HUES6 (cell line): ENCODE results near the gene LZTS2.

Source experiments
- H3K27ac ChIP-seq: 2 replicates; pipeline ENCODE4 v1.7.0; 2013; ENCODE audit warnings: low read depth, mild to moderate bottlenecking, low read length, inconsistent platforms
- H3K27me3 ChIP-seq: 2 replicates; pipeline ENCODE4 v1.6.1; 2013; ENCODE audit warnings: low read length; ENCODE audit not compliant: control insufficient read depth, insufficient read depth
- H3K36me3 ChIP-seq: 2 replicates; pipeline ENCODE4 v1.6.1; 2013; ENCODE audit warnings: low read length; ENCODE audit not compliant: control insufficient read depth, insufficient read depth
- H3K4me1 ChIP-seq: 2 replicates; pipeline ENCODE4 v1.6.1; 2013; ENCODE audit warnings: low read length; ENCODE audit not compliant: control insufficient read depth, insufficient read depth
- H3K4me3 ChIP-seq: 2 replicates; pipeline ENCODE4 v1.5.1; 2013; ENCODE audit warnings: low read depth, low read length
- H3K9ac ChIP-seq: one replicate; pipeline ENCODE4 v1.6.1; 2013; ENCODE audit warnings: mild to moderate bottlenecking, low read length
- H3K9me3 ChIP-seq: 2 replicates; pipeline ENCODE4 v1.6.1; 2013; ENCODE audit warnings: low read depth, low read length; ENCODE audit not compliant: control insufficient read depth, insufficient read depth

The LZTS2 gene

GRCh38 chr10:101007915-101008822 is 8.6 kb downstream of the LZTS2 start:
- H3K4me1 ChIP-seq = peaks cover 19% of the 10 kb centered on the region
- H3K27ac ChIP-seq = no peak overlapping the region

DNA sequence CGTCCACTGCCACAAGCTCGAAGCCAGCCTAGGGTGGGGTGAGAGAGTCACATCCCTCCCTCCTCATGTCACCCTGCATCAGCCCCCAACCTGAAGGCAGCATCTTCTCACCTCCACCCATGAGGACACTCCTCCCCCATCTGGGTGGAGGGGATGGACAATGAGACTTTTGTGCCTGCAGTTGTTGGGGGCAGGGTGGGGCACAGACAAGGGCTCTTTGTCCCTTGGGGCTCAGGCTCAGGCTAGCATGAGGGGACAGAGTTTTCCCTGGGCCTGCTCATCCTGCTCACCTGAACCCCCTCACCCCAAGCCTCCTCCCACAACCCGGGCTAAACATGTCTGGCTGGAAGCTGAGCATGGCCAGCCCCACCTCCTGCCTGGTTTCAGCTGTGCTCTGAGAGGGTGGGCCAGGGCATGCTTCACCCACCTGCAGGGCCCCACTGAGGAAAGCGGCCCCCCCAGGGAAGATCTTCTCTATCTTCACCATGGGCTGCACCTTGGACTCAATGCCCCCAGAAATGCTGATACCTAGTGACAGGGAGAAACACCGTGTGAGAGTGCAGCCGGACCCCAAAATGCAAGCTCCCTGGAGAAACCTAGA is 9.3 kb downstream of the LZTS2 start:
- H3K4me3 ChIP-seq = no peak overlapping the region
- no peak overlapping the region for H3K27ac ChIP-seq
- H3K27me3 ChIP-seq = no peaks in the 10 kb centered on the region
- no peaks in the 10 kb centered on the region for H3K9me3 ChIP-seq
- H3K36me3 ChIP-seq = peaks cover 33% of the 10 kb centered on the region
- H3K9ac ChIP-seq = no peak overlapping the region
- peaks cover 22% of the 10 kb centered on the region for H3K4me1 ChIP-seq

More at GRCh38 chr10:101007915-101008822, 8.6 kb downstream of the LZTS2 start:
- Histone ChIP-seq H3K9me3 (no peaks in the 10 kb centered on the region), H3K27me3 (no peaks in the 10 kb centered on the region), H3K4me3 (no peak overlapping the region), H3K36me3 (peaks cover 40% of the 10 kb centered on the region), H3K9ac (no peak overlapping the region)

DNA sequence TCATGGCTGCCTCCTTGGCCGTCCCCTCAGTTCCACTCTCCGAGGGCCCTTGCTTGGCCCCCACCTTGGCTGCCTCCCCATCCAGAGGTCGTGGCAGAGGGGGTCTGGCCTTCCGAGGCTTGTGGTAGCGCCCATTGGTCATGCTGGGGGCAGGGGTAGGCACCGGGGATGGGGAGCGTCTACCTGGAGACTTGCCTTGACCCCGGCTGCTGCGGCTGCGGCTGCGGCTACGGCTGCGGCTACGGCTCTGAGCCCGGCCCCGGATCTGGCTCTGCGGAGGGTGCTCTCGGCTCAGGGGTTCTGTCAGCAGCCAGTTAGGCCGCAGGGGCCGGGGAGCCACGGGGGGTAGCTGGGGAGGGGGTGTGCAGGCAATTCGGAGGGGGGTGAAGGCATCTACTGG is 10.7 kb downstream of the LZTS2 start:
- Histone ChIP-seq H3K36me3 (peaks cover 20% of the 10 kb centered on the region), H3K9ac (no peak overlapping the region), H3K4me3 (no peak overlapping the region), H3K4me1 (peaks cover 22% of the 10 kb centered on the region), H3K9me3 (no peaks in the 10 kb centered on the region), H3K27me3 (peaks cover 8% of the 10 kb centered on the region; the same call in 1 of the 2 replicates), H3K27ac (no peak overlapping the region)

DNA sequence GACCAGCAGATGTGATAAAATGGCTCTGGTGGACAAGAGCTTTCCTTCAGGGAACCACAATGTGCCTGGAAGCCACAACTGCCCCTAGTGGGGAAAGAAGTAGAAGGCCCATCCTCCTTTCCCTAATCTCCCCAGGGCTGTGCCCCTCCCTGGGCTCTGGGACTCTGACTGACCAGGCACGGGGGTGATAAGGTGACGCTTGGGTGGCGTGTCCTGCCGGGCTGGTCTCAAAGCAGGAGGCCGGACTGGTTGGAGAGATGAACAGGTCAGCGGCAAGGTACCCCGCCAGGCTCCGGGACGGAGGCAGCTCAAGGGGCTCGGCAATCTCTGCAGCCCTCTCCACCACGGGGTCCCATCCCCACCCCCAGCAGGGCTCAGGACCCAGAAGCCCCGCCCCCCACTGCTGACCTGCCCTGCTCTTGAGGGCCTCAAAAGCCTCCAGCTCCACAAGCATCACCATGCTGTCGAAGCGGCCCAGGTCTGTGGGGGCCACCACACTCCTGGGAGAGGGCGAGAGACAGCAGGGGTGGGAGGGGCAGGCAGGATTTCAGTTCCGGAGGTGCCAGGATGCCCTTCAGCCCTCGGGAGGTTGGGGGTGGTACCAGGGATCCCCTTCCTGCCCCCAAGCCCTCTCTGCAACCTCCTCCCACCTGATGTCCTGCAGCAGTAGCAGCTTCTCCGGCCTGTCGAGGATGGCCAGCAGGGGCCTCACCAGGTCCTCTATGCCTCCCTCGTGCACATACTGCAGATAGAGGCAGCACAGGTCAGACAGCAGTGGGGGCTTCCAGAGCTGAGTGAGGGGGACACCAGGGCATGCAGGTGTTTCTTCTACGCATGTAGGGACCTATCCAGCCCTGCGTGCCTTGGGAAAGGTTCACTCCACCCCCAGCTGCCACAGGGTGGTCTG is 12.2 kb downstream of the LZTS2 start:
- Histone ChIP-seq H3K27me3 (peaks cover 19% of the 10 kb centered on the region), H3K27ac (no peak overlapping the region), H3K4me1 (peaks cover 25% of the 10 kb centered on the region)

GRCh38 chr10:101012525-101013364 is 13.1 kb downstream of the LZTS2 start:
- H3K9me3 ChIP-seq = no peaks in the 10 kb centered on the region
- H3K4me1 ChIP-seq = peaks cover 25% of the 10 kb centered on the region
- H3K27ac ChIP-seq = no peak overlapping the region
- peaks cover 29% of the 10 kb centered on the region for H3K27me3 ChIP-seq
- no peak overlapping the region for H3K4me3 ChIP-seq
- no peak overlapping the region for H3K9ac ChIP-seq
- H3K36me3 ChIP-seq = no peaks in the 10 kb centered on the region

More for the DNA sequence above, 12.2 kb downstream of the LZTS2 start:
- H3K9ac ChIP-seq = no peak overlapping the region
- H3K4me3 ChIP-seq = no peak overlapping the region
- H3K36me3 ChIP-seq = peaks cover 8% of the 10 kb centered on the region
- no peaks in the 10 kb centered on the region for H3K9me3 ChIP-seq

- Histone ChIP-seq H3K27me3 (peaks cover 35% of the 10 kb centered on the region), H3K27ac (no peak overlapping the region), H3K9ac (no peak overlapping the region), H3K4me3 (no peak overlapping the region), H3K9me3 (no peaks in the 10 kb centered on the region), H3K4me1 (peaks cover 22% of the 10 kb centered on the region), H3K36me3 (no peaks in the 10 kb centered on the region)
Measured at GRCh38 chr10:101013365-101013825, 13.8 kb downstream of the LZTS2 start.

DNA sequence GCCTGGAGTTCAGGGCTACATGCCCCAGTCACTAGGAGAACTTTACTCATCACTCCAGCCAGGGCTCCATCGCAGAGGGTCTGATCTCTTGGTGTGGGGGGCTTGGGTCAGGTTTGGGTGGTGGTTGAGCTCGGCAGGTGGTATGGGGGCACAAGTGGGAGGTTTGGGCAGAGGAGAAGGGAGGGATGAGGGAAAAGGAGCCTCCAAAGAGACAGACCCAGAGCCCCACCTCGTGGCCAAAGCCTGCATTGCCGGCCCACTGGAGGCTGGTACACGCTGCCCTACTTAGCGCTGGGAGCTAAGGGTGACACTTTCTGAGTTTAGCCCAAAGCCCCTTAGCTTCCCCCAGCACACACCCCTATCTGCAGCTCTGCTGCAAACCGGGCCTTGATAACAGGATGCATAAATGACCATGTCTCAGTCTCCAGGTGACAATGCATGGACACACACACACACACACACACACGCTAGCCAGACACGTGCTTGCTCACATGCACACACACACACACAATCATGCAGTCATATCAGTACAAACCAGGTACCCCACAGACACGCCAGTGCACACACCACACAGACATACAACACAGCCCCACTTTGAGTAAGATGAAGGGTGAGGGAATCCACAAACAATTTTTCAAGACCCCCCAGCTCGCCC is 14.7 kb downstream of the LZTS2 start:
- H3K4me1 ChIP-seq = peaks cover 24% of the 10 kb centered on the region
- H3K9me3 ChIP-seq = no peaks in the 10 kb centered on the region
- no peak overlapping the region for H3K27ac ChIP-seq

GRCh38 chr10:101014966-101015581 is 15.5 kb downstream of the LZTS2 start:
- H3K9me3 ChIP-seq = no peaks in the 10 kb centered on the region
- peaks cover 24% of the 10 kb centered on the region for H3K4me1 ChIP-seq
- H3K36me3 ChIP-seq = no peaks in the 10 kb centered on the region
- H3K27ac ChIP-seq = no peak overlapping the region
- no peak overlapping the region for H3K9ac ChIP-seq
- peaks cover 45% of the 10 kb centered on the region for H3K27me3 ChIP-seq
- H3K4me3 ChIP-seq = no peak overlapping the region

More for the DNA sequence above, 14.7 kb downstream of the LZTS2 start:
- Histone ChIP-seq H3K9ac (no peak overlapping the region), H3K27me3 (peaks cover 45% of the 10 kb centered on the region), H3K4me3 (no peak overlapping the region), H3K36me3 (no peaks in the 10 kb centered on the region)

- H3K27ac ChIP-seq = no peak overlapping the region
- no peak overlapping the region for H3K4me3 ChIP-seq
- H3K36me3 ChIP-seq = no peaks in the 10 kb centered on the region
- H3K9me3 ChIP-seq = no peaks in the 10 kb centered on the region
- peaks cover 24% of the 10 kb centered on the region for H3K4me1 ChIP-seq
- peaks cover 45% of the 10 kb centered on the region for H3K27me3 ChIP-seq
- H3K9ac ChIP-seq = no peak overlapping the region
Measured at GRCh38 chr10:101015582-101015973, 16.0 kb downstream of the LZTS2 start.
